SJSA1 (cell line): ENCODE results near the gene SSX5. TPM values are rescaled to one million over a fixed set of nuclear protein-coding genes. Genes with fewer than 3 reads are reported as not detected.
"Not testable (repeated sequence)": the region's sequence is repeated elsewhere in the genome, so short reads cannot be mapped to it uniquely, and the experiment has no call there.

Experiments
- DNase-seq, 2 experiments: peaks; one replicate each; pipeline ENCODE4 v3.0.0-alpha.2; 2015 to 2020; ENCODE audit warnings: low spot score in 2 of 2, low read depth in 1 of 2
- H3K27ac ChIP-seq: fragments of 250-450 bp; sonication (Bioruptor Pico); 2 replicates; pipeline ENCODE4 v1.5.1; 2020; ENCODE audit warnings: mild to moderate bottlenecking, moderate library complexity
- H3K27me3 ChIP-seq: fragments of 250-450 bp; sonication (Bioruptor Pico); replicated peaks from 2 replicates; pipeline ENCODE4 v1.5.1; 2020; ENCODE audit warnings: mild to moderate bottlenecking, moderate library complexity
- H3K36me3 ChIP-seq: fragments of 250-450 bp; sonication (Bioruptor Pico); 2 replicates; pipeline ENCODE4 v1.5.1; 2020; ENCODE audit warnings: mild to moderate bottlenecking
- H3K4me1 ChIP-seq: fragments of 250-450 bp; sonication (Bioruptor Pico); replicated peaks from 2 replicates; pipeline ENCODE4 v1.6.1; 2021; ENCODE audit warnings: mild to moderate bottlenecking
- H3K4me3 ChIP-seq: fragments of 250-450 bp; sonication (Bioruptor Pico); 2 replicates; pipeline ENCODE4 v1.5.1; 2020; ENCODE audit warnings: mild to moderate bottlenecking
- H3K9me3 ChIP-seq: fragments of 250-450 bp; sonication (Bioruptor Pico); replicated peaks from 2 replicates; pipeline ENCODE4 v1.5.1; 2020; ENCODE audit warnings: mild to moderate bottlenecking
- total RNA-seq: library from RNA; depleted of rRNA; stranded (reverse); fragments of >200 nt; shearing (Covaris generic); gene quantifications from 2 replicates; pipeline ENCODE4 v1.2.3, GENCODE V29; 2014; rRNA removed

SSX5 gene
- total RNA-seq: not detected in 2 replicates

DNA sequence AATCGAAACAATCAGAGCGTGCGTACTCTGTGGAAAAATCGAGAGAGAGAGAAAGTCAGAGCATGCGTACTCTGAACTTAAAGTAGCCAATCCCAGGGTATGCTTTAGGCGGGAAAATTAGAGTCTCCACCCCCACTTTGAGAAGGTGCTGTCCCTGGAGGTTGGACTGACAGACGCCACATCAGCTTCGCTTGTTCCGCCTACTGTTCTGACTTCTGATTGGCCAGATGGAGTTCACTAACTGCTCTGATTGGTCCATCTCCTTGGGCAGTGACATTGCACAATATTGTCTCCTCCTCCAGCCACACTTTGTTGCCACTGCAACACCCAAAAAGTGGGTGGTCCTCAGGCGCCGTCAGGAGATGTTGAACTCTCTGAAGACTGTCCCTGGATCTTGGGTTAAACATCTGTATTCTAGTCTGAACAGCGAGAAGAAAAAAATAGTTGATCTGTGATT, at the start of gene SSX5:
TSS of gene SSX5 (minus strand) at position 51 of the 457 bp plus-strand sequence. CDS start 1,437 bp downstream, outside the sequence.
- no peak for DNase-seq
- Histone ChIP-seq H3K27me3 (no peaks in the 10 kb centered on the region), H3K4me1 (no peaks in the 10 kb centered on the region), H3K9me3 (no peaks in the 10 kb centered on the region), H3K36me3 (no peaks in the 10 kb centered on the region), H3K4me3 (no peak within 1 kb of the TSS), H3K27ac (no peak within 1 kb of the TSS)

- not testable (repeated sequence) for H3K4me3 ChIP-seq, H3K4me1 ChIP-seq, H3K36me3 ChIP-seq, DNase-seq, H3K27me3 ChIP-seq, H3K27ac ChIP-seq, H3K9me3 ChIP-seq
These were observed 27.6 kb upstream of the SSX5 start for GRCh38 chrX:48224196-48224595.

- H3K9me3 ChIP-seq, H3K27me3 ChIP-seq, H3K36me3 ChIP-seq, H3K27ac ChIP-seq, H3K4me3 ChIP-seq, DNase-seq, H3K4me1 ChIP-seq: not testable (repeated sequence)
These were observed 17.7 kb upstream of the SSX5 start for GRCh38 chrX:48214341-48214740.

GRCh38 chrX:48190024-48190423, 6.6 kb downstream of the SSX5 start:
- not testable (repeated sequence) for H3K9me3 ChIP-seq, H3K4me3 ChIP-seq, H3K4me1 ChIP-seq, H3K27ac ChIP-seq, DNase-seq, H3K27me3 ChIP-seq, H3K36me3 ChIP-seq

DNA sequence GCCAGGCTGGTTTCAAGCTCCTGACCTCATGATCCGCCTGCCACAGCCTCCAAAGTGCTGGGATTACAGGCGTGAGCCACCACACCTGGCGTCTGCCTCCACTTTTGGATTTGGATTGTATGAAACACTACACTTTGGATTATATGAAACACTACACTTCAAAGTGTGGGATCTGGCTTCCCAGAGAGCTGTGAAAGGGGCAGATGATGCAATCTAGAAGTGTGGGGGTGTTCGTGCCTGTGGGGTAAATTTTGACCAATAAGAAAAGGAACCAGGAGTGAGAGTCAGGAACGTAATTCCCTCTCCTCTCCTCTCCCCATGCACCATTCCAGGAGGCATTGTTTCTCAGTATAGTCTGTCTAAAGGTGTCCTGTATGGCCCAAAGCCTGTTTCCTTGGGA, 14.7 kb downstream of the SSX5 start:
- not testable (repeated sequence) for DNase-seq, H3K27me3 ChIP-seq, H3K4me1 ChIP-seq, H3K27ac ChIP-seq, H3K9me3 ChIP-seq, H3K4me3 ChIP-seq, H3K36me3 ChIP-seq

- no peak for DNase-seq
These were observed 15.8 kb downstream of the SSX5 start for GRCh38 chrX:48180811-48181210.

GRCh38 chrX:48179691-48180090, 16.9 kb downstream of the SSX5 start:
- H3K9me3 ChIP-seq: no peaks in the 10 kb centered on the region
- H3K4me1 ChIP-seq: no peaks in the 10 kb centered on the region
- H3K4me3 ChIP-seq: no peak overlapping the region
- DNase-seq: no peak
- no peaks in the 10 kb centered on the region for H3K36me3 ChIP-seq
- no peaks in the 10 kb centered on the region for H3K27me3 ChIP-seq
- H3K27ac ChIP-seq: no peak overlapping the region

More at GRCh38 chrX:48180811-48181210, 15.8 kb downstream of the SSX5 start:
- no peaks in the 10 kb centered on the region for H3K36me3 ChIP-seq
- H3K27me3 ChIP-seq: no peaks in the 10 kb centered on the region
- H3K27ac ChIP-seq: no peak overlapping the region
- no peak overlapping the region for H3K4me3 ChIP-seq
- no peaks in the 10 kb centered on the region for H3K9me3 ChIP-seq
- H3K4me1 ChIP-seq: no peaks in the 10 kb centered on the region

DNA sequence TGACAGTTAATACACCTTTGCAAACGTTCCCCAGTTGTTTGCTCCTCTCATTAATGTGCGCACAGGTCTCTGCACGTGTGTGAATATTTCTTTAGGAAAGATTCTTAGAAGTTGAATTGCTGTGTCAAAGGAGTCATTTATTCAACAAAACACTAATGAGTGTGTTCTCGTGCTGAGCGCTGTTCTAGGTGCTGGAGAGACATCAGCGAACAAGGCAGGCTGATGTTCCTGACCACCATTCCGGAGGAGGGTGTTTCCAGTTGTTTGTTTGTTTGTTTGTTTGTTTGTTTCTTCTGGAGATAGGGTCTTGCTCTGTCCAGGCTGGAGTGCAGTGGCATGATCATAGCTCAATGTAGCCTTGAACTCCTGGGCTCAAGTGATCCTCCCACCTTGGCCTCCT, 30.3 kb downstream of the SSX5 start:
- H3K9me3 ChIP-seq, H3K36me3 ChIP-seq, H3K27me3 ChIP-seq, H3K27ac ChIP-seq, H3K4me1 ChIP-seq, DNase-seq, H3K4me3 ChIP-seq: not testable (repeated sequence)

DNA sequence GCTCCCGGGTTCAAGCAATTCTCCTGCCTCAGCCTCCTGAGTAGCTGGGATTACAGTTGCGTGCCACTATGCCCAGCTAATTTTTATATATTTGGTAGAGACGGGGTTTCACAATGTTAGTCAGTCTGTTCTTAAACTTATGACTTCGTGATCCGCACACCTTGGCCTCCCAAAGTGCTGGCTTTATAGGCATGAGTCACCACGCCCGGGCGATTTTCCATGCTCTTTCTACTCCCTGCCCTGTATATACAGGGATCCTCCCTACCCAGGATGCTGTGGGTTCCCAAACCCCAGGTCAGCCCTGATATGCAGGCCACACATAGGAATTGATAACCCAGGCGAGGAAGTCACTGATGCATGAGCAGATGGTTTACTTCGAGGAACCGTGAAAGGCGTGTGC, 31.4 kb downstream of the SSX5 start:
- Histone ChIP-seq H3K36me3 (no peaks in the 10 kb centered on the region), H3K9me3 (no peaks in the 10 kb centered on the region), H3K27me3 (no peaks in the 10 kb centered on the region), H3K4me3 (no peak overlapping the region), H3K27ac (no peak overlapping the region), H3K4me1 (no peaks in the 10 kb centered on the region)
- DNase-seq: no peak

DNA sequence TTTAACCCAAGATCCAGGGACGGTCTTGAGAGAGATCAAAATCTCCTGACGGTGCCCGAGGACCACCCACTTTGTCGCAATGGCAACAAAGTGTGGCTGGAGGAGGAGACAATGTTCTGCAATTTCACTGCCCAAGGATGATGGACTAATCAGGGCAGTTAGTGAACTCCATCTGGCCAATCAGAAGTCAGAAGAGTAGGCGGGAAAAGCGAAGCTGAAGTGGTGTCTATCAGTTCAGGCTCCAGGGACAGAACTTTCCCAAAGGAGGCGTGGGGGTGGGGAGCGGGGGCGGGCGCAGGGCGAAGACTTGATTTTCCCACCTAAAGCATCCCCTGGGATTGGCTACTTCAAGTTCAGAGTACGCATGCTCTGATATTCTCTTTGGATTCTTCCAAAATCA, 40.6 kb downstream of the SSX5 start:
- DNase-seq: no peak
- H3K27ac ChIP-seq: no peak overlapping the region
- H3K4me3 ChIP-seq: no peak overlapping the region
- no peaks in the 10 kb centered on the region for H3K27me3 ChIP-seq
- H3K36me3 ChIP-seq: no peaks in the 10 kb centered on the region
- no peaks in the 10 kb centered on the region for H3K9me3 ChIP-seq
- H3K4me1 ChIP-seq: no peaks in the 10 kb centered on the region

DNA sequence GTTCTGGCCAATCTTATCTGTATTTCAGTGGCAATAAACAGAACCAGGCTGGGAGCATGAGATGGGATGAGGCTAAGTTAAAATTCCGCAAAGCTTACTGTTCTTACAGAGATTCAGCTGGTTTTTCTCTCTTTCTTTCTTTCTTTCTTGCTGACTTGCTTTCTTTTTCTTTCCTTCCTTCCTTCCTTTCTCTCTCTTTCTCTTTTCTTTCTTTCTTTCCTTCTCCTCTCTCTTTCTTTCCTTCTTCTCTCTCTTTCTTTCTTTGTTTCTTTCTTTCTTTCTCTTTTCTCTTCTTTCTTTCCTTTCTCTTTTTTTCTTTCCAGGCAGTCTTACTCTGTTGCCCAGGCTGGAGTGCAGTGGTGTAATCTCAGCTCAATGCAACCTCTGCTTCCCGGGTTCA, 41.8 kb downstream of the SSX5 start:
- no peak overlapping the region for H3K4me3 ChIP-seq
- H3K27me3 ChIP-seq: no peaks in the 10 kb centered on the region
- H3K36me3 ChIP-seq: no peaks in the 10 kb centered on the region
- no peak overlapping the region for H3K27ac ChIP-seq
- H3K9me3 ChIP-seq: no peaks in the 10 kb centered on the region
- no peak for DNase-seq
- no peaks in the 10 kb centered on the region for H3K4me1 ChIP-seq

DNA sequence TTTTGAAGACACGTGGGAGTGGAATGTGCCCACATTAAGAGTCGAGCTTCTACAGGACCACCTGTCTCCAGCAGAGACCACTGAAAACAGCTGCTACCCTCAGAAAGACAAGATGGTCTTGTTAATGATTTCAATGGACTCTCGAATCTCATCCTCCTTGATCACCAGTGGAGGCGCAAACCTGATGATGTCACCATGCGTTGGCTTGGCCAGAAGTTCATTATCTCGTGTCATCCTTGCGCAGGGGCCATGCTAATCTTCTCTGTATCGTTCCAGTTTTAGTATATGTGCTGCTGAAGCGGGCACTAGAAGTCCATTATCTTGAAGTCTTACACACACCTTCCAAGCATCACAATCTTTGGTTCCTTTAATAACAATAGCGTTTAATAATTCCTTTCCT, 42.8 kb downstream of the SSX5 start:
- Histone ChIP-seq H3K4me3 (no peak overlapping the region), H3K36me3 (no peaks in the 10 kb centered on the region), H3K27ac (no peak overlapping the region), H3K4me1 (no peaks in the 10 kb centered on the region), H3K27me3 (no peaks in the 10 kb centered on the region), H3K9me3 (no peaks in the 10 kb centered on the region)
- DNase-seq: no peak

- H3K27me3 ChIP-seq, H3K36me3 ChIP-seq, H3K4me3 ChIP-seq, DNase-seq, H3K4me1 ChIP-seq, H3K9me3 ChIP-seq, H3K27ac ChIP-seq: not testable (repeated sequence)
These were observed 53.9 kb downstream of the SSX5 start for GRCh38 chrX:48142697-48143096.

DNA sequence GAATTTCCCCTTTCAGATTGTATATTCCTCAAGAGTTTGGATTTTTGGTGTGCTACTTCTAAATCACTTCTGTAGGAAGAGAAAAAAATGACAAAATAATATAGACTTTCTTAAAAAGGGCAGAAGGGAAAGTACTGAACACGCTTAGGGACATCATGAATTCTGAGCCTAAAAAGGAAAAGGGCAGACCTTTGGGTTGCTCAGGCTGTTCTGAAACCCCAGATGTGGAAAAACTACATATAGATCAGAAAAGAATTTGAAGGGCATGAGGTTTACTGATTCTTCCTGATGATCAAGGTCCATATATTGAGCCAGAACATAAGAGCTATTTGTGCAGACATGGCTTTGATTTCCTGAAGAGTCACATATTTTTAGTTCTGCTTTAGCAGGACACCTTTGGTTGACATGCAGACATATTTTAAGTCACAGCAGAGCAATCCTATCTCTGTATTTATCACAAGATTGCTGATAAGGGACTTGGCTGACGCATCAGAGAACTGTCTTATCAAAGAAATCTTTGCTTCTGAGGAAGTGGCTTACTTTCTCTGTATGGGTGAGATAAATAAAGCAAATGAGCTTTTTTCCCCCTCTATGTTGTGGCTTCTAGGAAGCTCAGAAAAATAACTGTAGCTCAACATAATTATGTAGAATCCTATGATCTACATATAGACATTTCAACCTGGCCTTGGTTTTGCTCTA, 54.6 kb downstream of the SSX5 start:
- not testable (repeated sequence) for H3K4me3 ChIP-seq, DNase-seq, H3K27ac ChIP-seq, H3K27me3 ChIP-seq, H3K36me3 ChIP-seq, H3K4me1 ChIP-seq, H3K9me3 ChIP-seq

GRCh38 chrX:48139076-48139475, 57.5 kb downstream of the SSX5 start:
- H3K27ac ChIP-seq, DNase-seq, H3K4me3 ChIP-seq, H3K4me1 ChIP-seq, H3K27me3 ChIP-seq, H3K36me3 ChIP-seq, H3K9me3 ChIP-seq: not testable (repeated sequence)
